GM18511 (cell line): Measurements from ENCODE around the gene ENO2.

Experiments used
- ATAC-seq: cut with Tn5 transposase; IDR thresholded peaks from one replicate; pipeline ENCODE4 v1.9.1; 2021; ENCODE audit warnings: mild to moderate bottlenecking, moderate library complexity; ENCODE audit not compliant: unreplicated experiment

The ENO2 gene

DNA sequence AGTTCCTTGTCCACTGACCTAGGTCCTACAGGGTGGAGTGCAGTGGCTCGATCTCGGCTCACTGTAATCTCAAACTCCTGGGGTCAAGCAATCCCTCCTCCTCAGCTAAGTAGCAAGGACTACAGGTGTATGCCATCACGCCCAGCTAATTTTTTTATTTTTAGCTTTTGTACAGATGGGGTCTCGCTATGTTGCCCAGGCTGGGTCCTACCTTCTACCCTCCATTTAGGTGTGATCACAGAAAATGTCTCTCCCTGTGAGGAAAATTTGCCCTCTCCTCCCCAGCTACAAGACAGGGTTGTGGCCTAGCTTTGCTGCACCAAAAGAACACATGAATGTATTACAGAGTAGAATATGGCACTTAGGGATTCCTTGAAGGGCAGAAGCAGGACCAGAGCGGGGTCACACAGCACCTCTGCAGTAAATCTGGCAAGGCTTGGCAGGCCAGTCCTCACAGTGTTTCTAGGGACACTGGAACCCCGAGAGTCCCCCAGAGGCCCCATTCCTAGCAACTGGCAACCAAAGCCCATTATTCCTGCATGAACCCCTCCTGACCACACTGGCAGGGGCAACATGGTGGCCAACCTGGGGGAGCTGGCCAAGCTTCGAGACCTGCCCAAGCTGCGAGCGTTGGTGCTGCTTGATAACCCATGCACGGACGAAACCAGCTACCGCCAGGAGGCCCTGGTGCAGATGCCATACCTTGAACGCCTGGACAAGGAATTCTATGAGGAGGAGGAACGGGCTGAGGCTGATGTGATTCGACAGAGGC lies 2.0 kb upstream of the ENO2 start:
- no peak for ATAC-seq

DNA sequence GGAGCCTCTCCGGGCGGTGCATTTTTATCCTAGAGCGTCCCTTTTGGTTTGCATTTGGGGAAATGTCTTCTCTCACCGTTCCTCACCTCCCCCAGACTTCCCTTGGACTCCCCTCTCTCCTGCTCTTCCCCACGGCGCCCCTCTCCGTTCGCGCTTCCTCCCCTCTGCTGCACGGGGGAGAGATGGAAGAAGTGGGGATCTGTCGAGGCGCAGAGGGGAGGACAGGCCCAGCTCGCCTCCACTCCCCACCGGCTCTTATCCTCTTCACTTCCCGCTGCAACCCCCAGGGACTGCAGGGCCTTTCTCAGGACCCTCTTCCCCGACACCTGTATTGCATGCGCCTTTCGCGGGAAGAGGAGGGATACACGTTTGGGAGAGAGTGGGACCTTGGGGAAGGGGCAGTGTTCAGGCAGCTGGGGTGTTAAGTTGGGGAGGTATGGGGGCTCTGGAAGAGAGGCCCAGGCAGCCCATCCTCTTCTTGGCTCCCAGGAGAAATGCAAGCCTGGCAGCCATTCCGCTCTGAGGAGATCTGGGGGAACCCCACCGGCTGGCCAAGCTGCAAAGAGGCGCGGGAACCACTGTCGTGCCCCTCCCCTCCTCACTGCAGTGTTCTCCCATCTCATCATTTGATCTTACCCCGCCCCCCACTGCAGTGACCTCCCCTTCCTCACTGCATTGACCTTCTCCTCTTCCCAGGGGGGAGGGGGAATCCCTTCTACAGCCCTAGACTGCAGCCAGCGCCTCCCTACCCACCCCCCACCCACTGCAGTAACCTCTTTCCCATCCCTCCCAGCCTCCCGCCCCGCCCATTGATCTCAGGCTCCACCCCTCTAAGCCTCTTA lies 788 bp downstream of the ENO2 start:
- ATAC-seq, result peak; percentile 17

DNA sequence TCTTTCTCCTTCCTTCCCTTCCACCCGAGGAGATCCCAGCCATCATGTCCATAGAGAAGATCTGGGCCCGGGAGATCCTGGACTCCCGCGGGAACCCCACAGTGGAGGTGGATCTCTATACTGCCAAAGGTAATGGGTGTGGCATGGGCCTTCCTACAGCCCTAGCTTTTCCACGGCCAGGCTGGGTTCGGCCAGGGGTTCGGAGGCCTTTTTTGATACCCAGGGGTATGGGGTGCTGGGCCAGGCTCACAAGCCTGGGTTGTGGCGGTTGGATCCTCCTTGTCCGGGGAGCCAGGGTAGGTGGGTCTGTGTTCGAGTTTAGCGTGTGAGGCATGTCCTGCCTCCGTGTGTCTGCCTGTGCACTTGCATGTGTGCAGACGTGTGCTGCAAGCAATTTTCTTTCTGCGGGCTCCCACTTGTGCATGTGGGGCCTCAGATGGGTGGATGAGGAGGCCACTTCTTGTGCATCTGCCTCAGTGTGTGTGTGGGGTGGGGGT lies 1.5 kb downstream of the ENO2 start:
- no peak for ATAC-seq

GRCh38 chr12:6916426-6917200 lies 2.2 kb downstream of the ENO2 start:
- no peak for ATAC-seq

- ATAC-seq, result no peak
Observed at GRCh38 chr12:6917491-6918231, 3.3 kb downstream of the ENO2 start.

DNA sequence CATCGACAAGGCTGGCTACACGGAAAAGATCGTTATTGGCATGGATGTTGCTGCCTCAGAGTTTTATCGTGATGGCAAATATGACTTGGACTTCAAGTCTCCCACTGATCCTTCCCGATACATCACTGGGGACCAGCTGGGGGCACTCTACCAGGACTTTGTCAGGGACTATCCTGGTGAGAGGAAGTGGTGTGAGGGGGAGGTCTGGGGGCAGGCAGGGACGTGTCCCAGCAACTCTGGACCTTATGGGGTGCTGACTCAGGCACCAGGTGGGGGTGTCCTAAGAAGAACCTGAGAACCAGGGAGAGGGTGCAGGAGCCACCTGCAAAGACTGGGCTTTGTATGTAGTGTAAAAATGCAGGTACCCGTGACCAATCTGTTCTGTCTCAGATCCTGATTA lies 5.2 kb downstream of the ENO2 start:
- ATAC-seq, result no peak

GRCh38 chr12:6921539-6921938 lies 7.2 kb downstream of the ENO2 start:
- no peak for ATAC-seq

DNA sequence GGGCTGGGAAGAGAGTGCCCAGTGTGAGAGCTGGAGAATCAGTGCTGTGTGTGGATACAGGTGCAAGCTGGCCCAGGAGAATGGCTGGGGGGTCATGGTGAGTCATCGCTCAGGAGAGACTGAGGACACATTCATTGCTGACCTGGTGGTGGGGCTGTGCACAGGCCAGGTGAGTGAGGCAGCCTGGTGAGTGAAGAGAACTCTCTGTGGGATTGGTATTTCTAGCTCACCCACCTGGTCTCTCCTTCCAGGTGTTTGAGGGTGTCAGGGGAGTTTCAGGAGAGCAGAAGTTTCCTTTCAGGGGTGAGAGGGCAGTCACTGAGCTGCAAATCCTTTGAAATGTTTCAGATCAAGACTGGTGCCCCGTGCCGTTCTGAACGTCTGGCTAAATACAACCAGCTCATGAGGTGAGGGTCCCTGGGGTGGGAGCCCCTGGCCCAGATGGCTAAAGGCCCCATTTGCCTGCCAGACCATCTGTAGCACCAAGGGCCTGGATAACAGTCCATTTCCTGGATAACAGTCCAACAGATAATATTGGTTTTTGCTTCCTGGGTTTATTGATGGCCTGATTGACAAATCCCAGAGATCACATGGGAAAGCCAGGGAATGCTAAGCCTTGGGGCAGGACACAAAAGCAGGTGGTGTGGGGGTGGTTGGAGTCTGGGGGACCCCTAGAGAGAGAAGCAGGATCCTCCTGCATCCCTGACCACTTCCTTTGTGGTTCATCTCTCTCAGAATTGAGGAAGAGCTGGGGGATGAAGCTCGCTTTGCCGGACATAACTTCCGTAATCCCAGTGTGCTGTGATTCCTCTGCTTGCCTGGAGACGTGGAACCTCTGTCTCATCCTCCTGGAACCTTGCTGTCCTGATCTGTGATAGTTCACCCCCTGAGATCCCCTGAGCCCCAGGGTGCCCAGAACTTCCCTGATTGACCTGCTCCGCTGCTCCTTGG lies 7.9 kb downstream of the ENO2 start:
- no peak for ATAC-seq

GRCh38 chr12:6923003-6923732 lies 8.8 kb downstream of the ENO2 start:
- no peak for ATAC-seq

- ATAC-seq, result no peak
Observed at GRCh38 chr12:6923851-6924250, 9.5 kb downstream of the ENO2 start.

GRCh38 chr12:6925239-6925539 lies 10.8 kb downstream of the ENO2 start:
- no peak for ATAC-seq

- no peak for ATAC-seq
Observed at GRCh38 chr12:6925540-6926279, 11.3 kb downstream of the ENO2 start.

GRCh38 chr12:6927379-6928021 lies 13.1 kb downstream of the ENO2 start, which contains the start of gene ATN1:
Gene ATN1, plus strand, starts transcription at chr12:6927959. Its CDS starts 6,043 bp downstream, at chr12:6934002.
- ATAC-seq, result no peak

DNA sequence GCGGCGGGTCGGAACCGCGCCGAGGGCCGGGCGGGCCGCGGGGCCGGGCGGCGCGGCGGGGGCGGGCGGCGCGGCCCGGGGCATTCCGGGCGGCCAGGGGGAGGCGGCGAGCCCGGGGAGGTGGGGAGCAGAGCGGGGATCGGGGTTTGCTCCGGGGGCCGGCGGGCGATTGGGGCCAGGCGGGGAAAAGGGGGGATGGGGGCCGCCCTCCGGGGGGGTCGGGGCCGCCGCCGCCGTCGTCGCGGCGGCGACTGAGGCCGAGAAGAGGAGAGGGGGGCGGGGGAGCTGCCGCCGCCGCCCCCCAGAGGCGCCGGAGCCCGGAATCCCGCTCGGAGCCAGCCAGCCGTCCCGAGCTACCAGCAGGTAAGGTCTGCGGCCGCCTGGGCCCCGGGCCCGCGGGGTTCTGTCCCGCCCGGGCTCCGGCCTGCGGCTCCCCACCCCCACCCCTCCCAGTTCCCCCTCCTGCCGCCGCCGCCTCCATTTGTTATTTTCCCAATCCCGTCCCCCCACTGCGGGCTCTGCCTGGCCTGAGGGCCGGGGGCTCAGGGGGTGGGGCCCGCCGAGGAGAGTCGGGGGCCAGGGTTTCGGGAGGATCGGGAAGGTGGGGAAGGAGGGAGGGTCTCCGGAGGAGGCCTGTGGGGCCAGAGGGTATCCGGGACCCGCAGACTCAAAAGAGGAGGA lies 13.8 kb downstream of the ENO2 start:
- no peak for ATAC-seq

GRCh38 chr12:6928703-6929407 lies 14.5 kb downstream of the ENO2 start:
- ATAC-seq, result no peak
